ENCODE measurements around the gene UNC5C.

DNA sequence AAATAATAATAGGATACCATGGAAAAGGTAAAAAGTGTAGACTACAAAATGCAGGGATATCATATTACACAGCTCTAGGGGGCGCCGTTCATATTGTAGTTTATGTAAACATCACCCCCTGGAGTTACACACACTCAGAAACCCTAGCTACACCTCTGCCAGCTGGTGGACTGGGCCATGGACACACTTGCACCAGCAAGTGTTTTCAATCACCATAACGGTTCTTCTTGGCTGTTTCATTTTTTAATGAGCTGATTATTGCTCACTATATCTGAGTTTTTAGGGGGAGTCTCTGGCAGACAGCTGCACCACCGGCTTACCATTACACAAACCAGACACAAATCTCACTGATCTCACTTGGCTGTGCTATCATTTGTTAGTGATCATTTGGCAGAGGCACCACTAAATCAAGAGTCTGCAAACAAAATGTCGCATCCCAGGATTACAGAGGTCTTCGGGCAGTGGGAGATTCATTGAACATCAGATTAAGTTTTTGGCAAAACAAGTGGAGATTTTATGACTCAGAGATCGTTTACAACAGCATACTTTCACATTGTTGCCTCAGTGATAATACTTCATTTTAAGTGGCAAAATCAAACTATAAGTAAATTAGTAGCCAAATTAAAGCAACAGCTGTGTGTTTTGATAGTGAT, 185.7 kb downstream of the UNC5C start:
- TF ChIP-seq, protein P1, sequence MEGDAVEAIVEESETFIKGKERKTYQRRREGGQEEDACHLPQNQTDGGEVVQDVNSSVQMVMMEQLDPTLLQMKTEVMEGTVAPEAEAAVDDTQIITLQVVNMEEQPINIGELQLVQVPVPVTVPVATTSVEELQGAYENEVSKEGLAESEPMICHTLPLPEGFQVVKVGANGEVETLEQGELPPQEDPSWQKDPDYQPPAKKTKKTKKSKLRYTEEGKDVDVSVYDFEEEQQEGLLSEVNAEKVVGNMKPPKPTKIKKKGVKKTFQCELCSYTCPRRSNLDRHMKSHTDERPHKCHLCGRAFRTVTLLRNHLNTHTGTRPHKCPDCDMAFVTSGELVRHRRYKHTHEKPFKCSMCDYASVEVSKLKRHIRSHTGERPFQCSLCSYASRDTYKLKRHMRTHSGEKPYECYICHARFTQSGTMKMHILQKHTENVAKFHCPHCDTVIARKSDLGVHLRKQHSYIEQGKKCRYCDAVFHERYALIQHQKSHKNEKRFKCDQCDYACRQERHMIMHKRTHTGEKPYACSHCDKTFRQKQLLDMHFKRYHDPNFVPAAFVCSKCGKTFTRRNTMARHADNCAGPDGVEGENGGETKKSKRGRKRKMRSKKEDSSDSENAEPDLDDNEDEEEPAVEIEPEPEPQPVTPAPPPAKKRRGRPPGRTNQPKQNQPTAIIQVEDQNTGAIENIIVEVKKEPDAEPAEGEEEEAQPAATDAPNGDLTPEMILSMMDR (conservative IDR thresholded peaks at IDR 0.05; ENCODE audit: low read length), result peak; percentile 68
- no peak for TF ChIP-seq EZH2phosphoT487 (IDR thresholded peaks at IDR 0.05; ENCODE audit: borderline replicate concordance, low read depth, low read length)
